LNCaP clone FGC (cell line): Measurements from ENCODE around the gene RASSF8.

Experiments used
- DNase-seq: peaks from one replicate; pipeline ENCODE4 v3.0.0-alpha.2; 2011; ENCODE audit warnings: low read depth
- H3K4me3 ChIP-seq: 2 replicates; pipeline ENCODE4 v1.5.1; 2011; ENCODE audit warnings: mild to moderate bottlenecking, low read depth, low read length, control low read depth
- TF ChIP-seq, protein P1 (sequence below): IDR thresholded peaks from 2 replicates; pipeline ENCODE4 v1.5.1; 2012; ENCODE audit warnings: mild to moderate bottlenecking; ENCODE audit not compliant: control insufficient read depth, insufficient read depth; ENCODE audit errors: extremely low read depth

Gene RASSF8

DNA sequence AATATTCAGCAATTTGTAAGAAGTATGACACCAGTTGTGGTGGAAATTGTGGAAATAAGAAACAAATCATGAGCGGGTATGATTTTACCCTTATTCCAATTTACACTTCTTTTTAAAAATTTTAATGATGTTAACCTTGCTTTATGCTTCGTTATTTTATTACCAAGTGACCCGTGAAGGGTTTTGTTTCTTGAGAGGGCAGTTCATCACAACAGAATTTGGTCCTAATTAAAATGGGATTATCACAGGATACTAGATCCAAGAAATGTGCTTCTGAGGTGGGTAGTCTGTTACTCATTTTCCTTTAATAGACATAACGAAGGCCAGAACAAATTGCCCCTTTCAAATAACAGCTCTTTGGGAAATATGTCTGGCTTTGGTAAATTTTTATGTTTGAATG, 25.5 kb upstream of the RASSF8 start:
- H3K4me3 ChIP-seq, result no peak overlapping the region
- TF ChIP-seq, protein P1, sequence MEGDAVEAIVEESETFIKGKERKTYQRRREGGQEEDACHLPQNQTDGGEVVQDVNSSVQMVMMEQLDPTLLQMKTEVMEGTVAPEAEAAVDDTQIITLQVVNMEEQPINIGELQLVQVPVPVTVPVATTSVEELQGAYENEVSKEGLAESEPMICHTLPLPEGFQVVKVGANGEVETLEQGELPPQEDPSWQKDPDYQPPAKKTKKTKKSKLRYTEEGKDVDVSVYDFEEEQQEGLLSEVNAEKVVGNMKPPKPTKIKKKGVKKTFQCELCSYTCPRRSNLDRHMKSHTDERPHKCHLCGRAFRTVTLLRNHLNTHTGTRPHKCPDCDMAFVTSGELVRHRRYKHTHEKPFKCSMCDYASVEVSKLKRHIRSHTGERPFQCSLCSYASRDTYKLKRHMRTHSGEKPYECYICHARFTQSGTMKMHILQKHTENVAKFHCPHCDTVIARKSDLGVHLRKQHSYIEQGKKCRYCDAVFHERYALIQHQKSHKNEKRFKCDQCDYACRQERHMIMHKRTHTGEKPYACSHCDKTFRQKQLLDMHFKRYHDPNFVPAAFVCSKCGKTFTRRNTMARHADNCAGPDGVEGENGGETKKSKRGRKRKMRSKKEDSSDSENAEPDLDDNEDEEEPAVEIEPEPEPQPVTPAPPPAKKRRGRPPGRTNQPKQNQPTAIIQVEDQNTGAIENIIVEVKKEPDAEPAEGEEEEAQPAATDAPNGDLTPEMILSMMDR, result no peak
- no peak for DNase-seq

DNA sequence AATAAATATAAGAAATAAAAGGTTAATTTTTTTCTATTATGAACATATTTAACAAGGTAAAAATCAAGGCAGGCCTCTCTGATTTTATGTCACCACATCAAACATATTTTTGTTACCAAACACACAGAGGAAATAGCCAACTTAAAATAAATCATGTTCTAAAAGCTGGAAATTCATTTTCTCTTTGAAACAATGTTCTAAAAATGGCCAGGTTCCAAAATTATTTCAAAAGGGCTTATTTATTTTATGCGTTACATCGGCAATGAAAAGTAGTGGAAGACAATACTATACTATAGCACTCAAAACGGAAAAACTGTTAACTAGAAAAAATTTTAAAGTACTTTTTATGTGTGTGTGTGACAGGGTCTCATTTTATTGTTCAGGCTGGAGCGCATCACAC, 24.0 kb upstream of the RASSF8 start:
- DNase-seq, result no peak
- TF ChIP-seq, protein P1, result no peak
- H3K4me3 ChIP-seq, result no peak overlapping the region

DNA sequence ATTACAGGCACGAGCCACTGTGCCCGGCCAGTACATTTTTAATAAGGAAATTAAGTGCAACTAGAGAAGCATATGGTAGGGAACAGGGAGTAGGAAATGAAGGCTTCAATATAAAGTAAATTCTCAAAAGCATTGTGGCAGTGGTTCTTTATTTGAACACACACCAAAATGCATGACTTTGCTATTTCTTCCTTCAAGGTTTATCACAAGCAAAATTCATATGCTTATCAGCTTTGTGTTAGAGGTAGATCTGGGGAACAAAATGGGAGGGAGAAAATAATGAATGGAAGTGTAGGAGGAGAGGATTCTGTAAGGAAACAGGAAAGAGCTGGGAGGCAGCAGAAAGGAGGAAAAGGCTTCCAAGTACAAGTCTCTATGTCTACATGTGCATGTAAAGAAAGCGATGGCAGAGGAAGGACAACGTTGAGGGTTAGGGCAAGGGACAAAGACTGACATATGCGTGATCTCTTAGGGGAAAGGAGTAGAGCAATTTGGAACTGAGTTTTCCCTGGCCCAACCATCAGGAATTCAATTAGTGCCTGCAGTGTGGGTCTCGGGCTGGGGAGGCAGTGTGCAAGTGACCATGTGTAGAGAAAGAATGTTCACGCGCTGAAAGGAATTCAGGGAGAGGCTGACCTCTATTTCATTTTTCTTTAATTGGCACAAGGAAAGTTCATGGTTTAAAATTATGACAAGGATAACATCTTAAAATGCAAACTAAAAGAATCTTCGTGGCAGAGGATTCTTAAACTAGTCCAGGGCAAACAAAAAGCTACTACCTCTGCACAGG, 22.9 kb upstream of the RASSF8 start:
- TF ChIP-seq, protein P1, result no peak
- no peak for DNase-seq

DNA sequence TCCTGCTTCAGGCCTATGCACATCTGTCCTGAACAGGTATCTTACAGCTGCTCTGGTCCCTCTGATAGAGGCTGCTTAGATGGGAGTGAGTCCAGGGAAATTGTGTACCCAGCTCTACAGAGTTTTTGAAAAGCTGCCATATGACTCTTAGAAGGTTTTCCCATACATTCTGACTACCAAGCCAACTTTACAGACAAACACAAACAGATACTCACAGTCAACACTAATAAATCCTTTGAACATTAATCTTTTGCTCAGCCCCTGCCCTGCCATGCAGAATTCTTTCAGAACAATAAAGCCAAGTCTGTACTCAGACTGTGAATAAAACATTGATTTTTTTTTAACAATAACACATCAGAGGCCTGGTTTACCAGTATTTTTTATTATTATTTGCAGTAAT, 21.4 kb upstream of the RASSF8 start:
- DNase-seq, result peak; percentile 73
- TF ChIP-seq, protein P1, result no peak
- no peak overlapping the region for H3K4me3 ChIP-seq

More for the DNA sequence above, 22.9 kb upstream of the RASSF8 start:
- no peak overlapping the region for H3K4me3 ChIP-seq

DNA sequence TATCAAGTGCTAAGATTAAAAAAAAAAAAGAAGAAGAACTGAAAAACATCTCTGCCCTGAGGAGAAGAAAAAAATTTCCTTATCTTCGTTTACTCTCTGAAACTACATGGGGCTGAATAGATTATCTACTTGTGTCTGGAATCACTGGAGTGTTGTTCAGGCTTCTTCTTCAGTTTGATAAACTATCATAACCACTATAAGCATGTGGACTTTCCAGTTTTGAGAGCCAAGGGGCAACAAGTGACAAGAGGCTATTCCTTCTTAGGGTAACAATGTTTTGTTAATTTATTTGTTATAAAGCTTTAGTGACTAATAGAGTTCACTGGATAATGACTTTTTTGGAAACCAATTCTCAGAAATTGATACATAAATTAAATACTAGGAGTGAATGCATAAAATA, 19.9 kb upstream of the RASSF8 start:
- no peak for DNase-seq
- no peak overlapping the region for H3K4me3 ChIP-seq
- TF ChIP-seq, protein P1, result no peak

DNA sequence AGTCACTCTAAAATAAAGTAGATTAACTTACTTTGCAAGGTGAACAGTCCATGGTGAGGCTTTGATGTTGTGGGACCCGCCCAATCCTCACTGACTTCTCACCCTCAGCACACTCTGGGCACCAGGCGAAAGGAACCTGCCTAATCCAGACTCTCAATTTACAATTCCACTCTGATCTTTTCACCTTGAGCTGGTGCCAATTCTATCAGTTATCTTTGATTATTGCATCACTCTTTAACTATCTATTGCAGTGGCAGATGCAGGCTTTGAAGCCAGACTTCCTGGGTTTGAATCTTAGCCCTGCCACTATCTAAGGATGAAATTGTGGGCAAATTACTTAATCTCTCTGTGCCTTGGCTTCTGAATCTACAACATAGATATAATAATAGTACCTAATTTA, 18.9 kb upstream of the RASSF8 start:
- TF ChIP-seq, protein P1, result no peak
- DNase-seq, result no peak
- no peak overlapping the region for H3K4me3 ChIP-seq

DNA sequence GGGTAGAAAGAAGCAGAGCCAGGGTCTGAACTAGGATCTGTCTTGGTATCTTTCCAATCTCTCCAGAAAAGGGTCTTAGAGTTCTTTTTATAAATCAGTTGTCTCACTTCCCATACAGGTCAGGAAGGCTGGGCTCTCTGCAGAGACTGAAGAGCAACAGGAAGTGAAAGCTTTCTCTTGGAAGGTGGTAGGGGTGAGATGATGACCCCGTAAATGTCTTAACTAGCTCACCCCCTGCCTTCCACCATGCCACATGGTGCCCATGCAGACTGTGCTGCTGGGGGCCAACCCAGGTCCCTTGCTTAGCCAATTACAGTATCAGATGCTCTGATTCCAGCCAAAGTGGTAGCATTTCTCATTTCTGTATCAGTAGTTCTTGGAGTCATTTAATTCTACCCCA, 17.6 kb upstream of the RASSF8 start:
- no peak for DNase-seq
- TF ChIP-seq, protein P1, result no peak
- H3K4me3 ChIP-seq, result no peak overlapping the region
